ENCODE data around the gene GLT6D1.

GRCh38 chr9:135609366-135609955, 29.9 kb downstream of the GLT6D1 start:
- TF ChIP-seq CTCF (IDR thresholded peaks at IDR 0.05) (no peak), POLR2A (IDR thresholded peaks at IDR 0.05) (no peak)

All from testis (tissue), 2 donors.